Gastrocnemius medialis (tissue), 4 donors: Measurements from ENCODE around the gene SLC6A17.

Source experiments
- POLR2A ChIP-seq, 2 donors: fragments of 450-650 bp; IDR thresholded peaks; one replicate each; pipeline ENCODE4 v1.6.1; 2017; ENCODE audit warnings: antibody characterized with exemption in 2 of 2, mild to moderate bottlenecking in 2 of 2, moderate library complexity in 2 of 2
- TF ChIP-seq, protein P1 (sequence below), 5 experiments: fragments of 450-650 bp in 3 of 5; fragments of 200-600 bp in 2 of 5; sonication (generic) in 2 of 5; IDR thresholded peaks in 4 of 5; conservative IDR thresholded peaks in 1 of 5; 1 replicate in 4 of 5; 2 replicates in 1 of 5; pipeline ENCODE4 v1.5.1; 2016 to 2019; ENCODE audit warnings: antibody characterized with exemption in 5 of 5, mild to moderate bottlenecking in 3 of 5, moderate library complexity in 3 of 5

DNA sequence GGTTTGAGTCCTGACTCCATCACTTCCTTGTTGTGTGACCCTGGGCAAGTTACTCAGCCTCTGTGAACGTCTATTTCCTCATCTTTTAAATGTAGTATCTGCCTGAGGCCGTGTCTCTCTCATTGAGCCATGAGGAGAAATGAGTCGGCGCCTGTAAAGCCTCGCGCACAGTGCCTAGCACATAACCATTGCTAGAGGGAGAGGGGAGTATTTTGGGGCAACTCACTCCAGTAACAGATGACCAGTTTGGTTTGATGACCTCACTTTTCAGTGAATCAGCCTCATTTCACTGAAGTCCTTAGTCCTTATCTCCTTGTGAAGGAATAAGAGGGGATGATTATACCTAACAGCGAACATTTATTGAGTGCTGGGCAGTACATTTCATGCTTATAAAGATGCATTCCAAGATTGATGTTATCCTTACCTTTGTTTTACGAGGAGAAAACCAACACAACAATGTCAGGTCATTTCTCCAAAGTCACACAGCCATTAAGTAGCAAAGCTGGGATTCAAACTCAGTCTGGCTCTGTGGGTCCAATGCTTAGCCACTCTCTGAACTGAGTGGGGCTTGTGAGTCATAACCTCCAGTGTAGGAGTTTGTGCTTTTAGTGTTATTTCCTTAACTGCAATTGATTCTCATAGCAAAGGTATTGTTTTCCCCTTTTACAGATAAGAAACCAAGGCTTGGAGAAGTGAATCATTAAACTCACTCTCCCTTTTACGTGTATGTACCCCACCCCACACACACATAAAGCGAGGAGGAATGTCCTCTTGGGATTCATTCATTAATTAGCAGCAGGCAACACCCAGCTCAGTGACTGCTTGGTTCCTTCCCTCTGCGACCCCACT, 85.8 kb downstream of the SLC6A17 start:
- TF ChIP-seq, protein P1, sequence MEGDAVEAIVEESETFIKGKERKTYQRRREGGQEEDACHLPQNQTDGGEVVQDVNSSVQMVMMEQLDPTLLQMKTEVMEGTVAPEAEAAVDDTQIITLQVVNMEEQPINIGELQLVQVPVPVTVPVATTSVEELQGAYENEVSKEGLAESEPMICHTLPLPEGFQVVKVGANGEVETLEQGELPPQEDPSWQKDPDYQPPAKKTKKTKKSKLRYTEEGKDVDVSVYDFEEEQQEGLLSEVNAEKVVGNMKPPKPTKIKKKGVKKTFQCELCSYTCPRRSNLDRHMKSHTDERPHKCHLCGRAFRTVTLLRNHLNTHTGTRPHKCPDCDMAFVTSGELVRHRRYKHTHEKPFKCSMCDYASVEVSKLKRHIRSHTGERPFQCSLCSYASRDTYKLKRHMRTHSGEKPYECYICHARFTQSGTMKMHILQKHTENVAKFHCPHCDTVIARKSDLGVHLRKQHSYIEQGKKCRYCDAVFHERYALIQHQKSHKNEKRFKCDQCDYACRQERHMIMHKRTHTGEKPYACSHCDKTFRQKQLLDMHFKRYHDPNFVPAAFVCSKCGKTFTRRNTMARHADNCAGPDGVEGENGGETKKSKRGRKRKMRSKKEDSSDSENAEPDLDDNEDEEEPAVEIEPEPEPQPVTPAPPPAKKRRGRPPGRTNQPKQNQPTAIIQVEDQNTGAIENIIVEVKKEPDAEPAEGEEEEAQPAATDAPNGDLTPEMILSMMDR (IDR thresholded peaks at IDR 0.05 in 4 of 5, conservative IDR thresholded peaks at IDR 0.05 in 1 of 5), result no peak
- TF ChIP-seq POLR2A (IDR thresholded peaks at IDR 0.05), result no peak
